NCI-H187 treated with DMSO at 0.1 percent for 48 hours (cell line): ENCODE data around the gene SAP30.

Experiments used
- DNase-seq: peaks from one replicate; lab custom pipeline; 2025; lab: John Stamatoyannopoulos, UW

Gene SAP30

GRCh38 chr4:173367946-173368345 lies 2.8 kb upstream of the SAP30 start:
- DNase-seq: no peak

DNA sequence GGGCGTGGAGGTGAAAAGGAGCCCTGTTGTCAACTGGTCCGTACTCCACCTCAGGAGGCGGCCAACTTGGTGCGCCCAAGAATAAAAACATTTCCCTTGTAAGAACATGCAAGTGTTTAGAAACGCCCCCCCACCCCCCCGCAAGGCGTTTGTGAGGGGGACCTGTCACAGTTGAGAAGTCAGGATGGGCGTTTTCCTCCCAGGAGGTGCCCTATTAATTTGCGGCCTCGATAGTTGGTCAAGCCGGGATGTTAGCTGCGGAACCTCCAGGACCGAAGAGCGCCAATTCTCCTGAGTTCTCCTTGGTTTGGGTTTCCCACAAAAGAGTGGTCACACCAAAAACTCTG lies 651 bp upstream of the SAP30 start:
- DNase-seq: no peak

DNA sequence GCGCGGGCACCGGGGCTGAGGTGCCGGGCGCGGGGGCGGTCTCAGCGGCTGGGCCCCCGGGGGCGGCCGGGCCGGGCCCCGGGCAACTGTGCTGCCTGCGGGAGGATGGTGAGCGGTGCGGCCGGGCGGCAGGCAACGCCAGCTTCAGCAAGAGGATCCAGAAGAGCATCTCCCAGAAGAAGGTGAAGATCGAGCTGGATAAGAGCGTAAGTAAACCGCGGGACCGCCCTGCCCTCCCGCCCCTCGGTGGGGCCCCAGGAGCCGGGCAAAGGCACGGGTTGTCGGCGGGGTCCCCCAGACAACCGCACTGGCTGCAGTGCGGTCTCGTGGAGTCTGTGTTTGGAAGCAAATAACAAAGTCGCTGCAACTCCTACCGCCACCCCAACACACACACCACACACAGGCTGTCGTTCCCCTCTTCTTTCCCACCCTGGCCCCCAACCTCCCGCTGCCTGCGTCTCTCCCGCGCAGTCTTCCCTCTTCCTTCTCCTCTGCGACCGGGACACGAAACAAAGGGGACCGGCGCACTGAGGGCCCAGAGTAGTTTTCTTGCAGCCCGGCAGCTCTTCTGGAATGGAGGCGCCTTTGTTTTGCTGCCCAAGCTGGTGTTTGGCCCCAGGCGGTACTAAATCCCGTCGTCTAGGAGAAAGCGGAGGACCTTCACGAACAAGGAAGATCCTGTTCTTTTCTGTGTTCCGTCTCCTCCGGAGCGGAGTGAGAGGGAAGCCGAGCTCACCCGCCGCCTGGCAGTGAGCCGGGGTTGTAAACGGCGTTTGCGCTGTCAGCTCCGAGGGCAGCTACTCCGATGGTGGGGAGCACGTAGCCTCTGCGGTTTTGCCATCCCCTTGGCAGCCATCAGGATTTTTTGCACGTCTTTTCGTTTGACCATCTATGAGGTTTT lies 788 bp downstream of the SAP30 start:
- no peak for DNase-seq

GRCh38 chr4:173374588-173374987 lies 3.8 kb downstream of the SAP30 start:
- no peak for DNase-seq

GRCh38 chr4:173379929-173380328 lies 9.2 kb downstream of the SAP30 start:
- DNase-seq: no peak

DNA sequence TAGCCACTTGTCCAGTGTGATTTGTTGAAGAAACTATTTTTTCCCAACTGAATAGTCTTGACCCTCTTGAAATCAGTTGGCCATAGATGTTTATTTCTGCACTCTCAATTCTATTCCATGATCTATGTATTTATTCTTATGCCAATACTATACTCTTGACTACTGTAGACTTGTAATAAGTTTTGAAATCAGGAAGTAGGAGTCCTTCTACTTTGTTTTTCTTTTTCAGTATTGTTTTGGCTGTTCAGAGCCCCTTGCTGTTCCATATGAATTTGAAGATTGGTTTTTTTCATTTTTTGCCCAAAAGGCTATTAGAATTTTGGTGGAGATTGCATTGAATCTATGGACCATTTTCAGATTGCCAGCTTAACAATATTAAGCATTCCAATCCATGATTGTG lies 10.2 kb downstream of the SAP30 start:
- no peak for DNase-seq

- no peak for DNase-seq
Observed at GRCh38 chr4:173381610-173382009, 10.9 kb downstream of the SAP30 start.

- no peak for DNase-seq
Observed at GRCh38 chr4:173382349-173382748, 11.6 kb downstream of the SAP30 start.

- no peak for DNase-seq
Observed at GRCh38 chr4:173386751-173387150, 16.0 kb downstream of the SAP30 start.

GRCh38 chr4:173391701-173392100 lies 20.9 kb downstream of the SAP30 start:
- no peak for DNase-seq

DNA sequence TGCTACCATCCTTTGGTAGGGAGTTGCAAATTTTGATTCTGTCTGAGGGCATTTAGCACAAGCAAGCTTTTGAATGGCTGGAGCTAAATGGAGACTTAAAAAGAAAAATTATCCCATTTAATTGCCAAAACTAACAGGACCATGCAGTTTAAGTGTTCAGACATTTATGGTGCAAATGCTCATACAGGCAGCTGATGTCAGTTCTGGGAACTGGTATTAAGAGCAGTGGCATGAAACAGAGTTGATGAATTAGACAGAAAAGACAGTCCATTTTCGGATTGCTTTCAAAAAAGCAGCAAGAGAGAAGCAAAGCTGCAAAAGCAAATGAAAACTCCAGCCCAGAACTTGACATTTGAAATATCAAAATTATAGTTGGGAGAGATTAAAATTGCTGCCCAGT lies 26.9 kb downstream of the SAP30 start:
- no peak for DNase-seq

DNA sequence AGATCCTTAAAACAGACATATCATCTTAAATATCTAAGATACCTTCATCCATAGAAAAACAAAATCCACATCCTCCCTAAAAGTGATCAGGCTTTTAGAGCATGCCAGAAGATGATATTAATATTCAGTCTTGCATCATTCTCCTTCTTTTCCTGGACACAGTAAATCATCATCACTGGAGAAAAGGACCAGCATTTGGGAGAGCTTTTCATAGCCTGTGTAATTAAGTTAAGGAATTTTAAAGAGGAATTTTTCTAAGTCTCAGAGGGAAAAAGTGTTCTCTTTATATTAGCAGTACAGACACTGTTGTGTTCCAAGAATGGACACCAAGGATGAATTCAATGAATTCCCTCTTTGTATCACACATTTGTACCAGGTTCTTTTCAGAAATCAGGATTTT lies 27.5 kb downstream of the SAP30 start:
- DNase-seq: no peak

GRCh38 chr4:173398779-173399415 lies 28.1 kb downstream of the SAP30 start, which contains the start of gene SCRG1:
TSS of gene SCRG1 (minus strand) at chr4:173399116. CDS start at chr4:173391414, 7,702 bp downstream.
- no peak for DNase-seq

- no peak for DNase-seq
Observed at GRCh38 chr4:173401063-173401462, 30.3 kb downstream of the SAP30 start.

- DNase-seq: no peak
Observed at GRCh38 chr4:173403051-173403450, 32.3 kb downstream of the SAP30 start.

DNA sequence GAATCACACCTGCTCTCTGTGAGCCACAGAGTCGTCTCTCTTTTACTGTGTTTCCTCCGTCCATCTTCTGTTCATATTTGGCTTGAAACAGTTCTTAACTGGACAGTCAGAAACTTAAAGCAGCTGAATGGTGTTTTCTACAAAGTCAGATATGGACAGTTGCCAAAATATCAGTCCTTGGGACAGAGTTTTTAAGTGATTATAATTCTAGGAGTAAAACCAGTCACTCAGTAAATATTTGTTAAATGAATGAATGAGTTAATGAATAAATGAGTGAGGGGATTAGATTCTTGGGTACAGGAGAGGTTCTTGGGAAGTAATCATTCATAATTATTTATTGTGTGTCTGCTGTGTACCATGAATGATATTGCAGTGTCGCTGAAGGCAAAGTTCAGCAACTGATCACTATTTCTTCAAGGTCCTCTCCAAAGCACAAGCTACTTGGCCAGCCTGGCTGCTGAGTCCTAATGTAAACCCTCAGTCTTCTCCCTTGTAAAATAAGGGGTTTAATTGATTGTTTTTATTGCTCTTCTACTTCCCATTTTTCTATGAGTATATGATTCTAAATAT lies 33.6 kb downstream of the SAP30 start:
- no peak for DNase-seq

DNA sequence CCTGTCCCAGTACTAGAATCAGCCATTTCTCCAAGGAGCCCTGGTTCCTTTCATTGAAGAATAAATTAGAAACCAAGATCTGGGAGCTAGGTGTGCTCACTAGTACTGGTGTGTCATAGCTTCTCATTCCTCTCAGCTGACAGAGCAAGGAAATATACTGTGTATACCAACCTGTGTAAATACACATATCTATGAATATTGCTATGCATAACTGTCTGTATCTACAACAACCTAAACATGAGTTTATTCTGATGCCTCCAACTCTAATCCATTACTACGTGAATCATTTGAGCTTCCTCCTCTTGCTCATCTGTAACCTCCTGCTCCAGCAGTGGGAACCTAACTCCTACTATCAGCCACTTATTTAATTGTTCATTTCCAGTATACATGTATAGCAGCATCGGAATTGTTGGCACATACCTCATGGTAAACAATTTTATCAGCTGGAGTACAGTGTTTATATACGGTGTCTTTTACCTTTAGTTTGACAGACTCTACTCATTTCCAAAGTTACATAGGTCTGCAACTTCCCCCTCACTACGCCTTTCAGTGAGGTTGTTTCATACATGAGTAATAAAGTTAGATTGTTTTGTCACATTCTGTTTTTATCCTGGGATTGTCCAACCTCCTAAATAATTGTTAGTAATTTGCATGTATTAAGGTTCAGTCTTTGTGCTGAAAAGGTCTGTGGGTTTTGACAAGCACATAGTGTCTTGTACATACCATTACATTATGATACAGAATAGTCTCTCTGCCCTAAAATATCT lies 35.3 kb downstream of the SAP30 start:
- DNase-seq: no peak

- no peak for DNase-seq
Observed at GRCh38 chr4:173410079-173410478, 39.3 kb downstream of the SAP30 start.

- no peak for DNase-seq
Observed at GRCh38 chr4:173411106-173411693, 40.4 kb downstream of the SAP30 start.

DNA sequence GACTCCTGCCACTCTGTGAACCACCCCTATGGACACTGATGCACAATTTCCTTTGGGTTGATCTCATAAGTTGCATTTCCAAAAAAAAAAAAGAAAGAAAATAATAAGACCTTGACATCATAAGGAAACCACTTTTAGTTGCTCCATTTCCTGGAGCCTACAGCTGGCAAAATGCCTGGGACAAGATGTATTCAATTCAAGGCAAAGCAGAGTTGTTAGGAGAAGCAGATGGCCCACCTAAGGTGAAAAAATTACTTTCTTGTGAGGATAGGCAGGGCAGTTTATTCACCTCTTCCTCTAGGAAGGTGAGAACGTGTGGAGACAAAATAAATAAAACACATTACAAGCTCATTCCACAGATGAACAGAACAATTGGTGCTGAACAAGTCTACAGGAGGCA lies 42.3 kb downstream of the SAP30 start:
- DNase-seq: no peak

- DNase-seq: no peak
Observed at GRCh38 chr4:173414456-173414855, 43.7 kb downstream of the SAP30 start.

GRCh38 chr4:173415092-173415491 lies 44.3 kb downstream of the SAP30 start:
- no peak for DNase-seq
